Fibroblast of lung (primary cell): ENCODE measurements around the gene TMA7B.
"Not testable (repeated sequence)": the region's sequence is repeated elsewhere in the genome, so short reads cannot be mapped to it uniquely, and the experiment has no call there.

Source experiments
- EZH2 ChIP-seq: IDR thresholded peaks from 2 replicates; pipeline ENCODE4 v1.5.1; 2012; ENCODE audit warnings: low read length, control low read depth, mild to moderate bottlenecking; ENCODE audit errors: missing control alignments
- TF ChIP-seq, protein P1 (sequence below), 2 donors: IDR thresholded peaks in 1 of 2; conservative IDR thresholded peaks in 1 of 2; 1 replicate in 1 of 2; 2 replicates in 1 of 2; pipeline ENCODE4 v1.5.1; 2011 to 2012; ENCODE audit warnings: low read length in 2 of 2, control low read depth in 1 of 2, inconsistent platforms in 1 of 2, low read depth in 1 of 2, mild to moderate bottlenecking in 1 of 2

DNA sequence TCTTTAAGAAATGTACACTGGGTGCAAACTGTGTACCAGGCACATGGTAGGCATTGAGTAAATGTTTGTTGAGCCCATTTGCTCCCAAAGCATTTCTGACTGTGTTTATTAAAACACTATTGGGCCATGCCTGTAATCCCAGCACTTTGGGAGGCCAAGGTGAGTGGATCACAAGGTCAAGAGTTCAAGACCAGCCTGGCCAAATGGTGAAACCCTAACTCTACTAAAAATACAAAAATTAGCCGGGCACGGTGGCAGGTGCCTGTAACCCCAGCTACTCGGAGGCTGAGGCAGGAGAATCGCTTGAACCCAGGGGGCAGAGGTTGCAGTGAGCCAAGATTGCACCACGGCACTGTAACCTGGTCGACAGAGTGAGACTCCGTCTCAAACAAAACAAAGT lies 32.7 kb downstream of the TMA7B start:
- TF ChIP-seq, protein P1, sequence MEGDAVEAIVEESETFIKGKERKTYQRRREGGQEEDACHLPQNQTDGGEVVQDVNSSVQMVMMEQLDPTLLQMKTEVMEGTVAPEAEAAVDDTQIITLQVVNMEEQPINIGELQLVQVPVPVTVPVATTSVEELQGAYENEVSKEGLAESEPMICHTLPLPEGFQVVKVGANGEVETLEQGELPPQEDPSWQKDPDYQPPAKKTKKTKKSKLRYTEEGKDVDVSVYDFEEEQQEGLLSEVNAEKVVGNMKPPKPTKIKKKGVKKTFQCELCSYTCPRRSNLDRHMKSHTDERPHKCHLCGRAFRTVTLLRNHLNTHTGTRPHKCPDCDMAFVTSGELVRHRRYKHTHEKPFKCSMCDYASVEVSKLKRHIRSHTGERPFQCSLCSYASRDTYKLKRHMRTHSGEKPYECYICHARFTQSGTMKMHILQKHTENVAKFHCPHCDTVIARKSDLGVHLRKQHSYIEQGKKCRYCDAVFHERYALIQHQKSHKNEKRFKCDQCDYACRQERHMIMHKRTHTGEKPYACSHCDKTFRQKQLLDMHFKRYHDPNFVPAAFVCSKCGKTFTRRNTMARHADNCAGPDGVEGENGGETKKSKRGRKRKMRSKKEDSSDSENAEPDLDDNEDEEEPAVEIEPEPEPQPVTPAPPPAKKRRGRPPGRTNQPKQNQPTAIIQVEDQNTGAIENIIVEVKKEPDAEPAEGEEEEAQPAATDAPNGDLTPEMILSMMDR (conservative IDR thresholded peaks at IDR 0.05 in 1 of 2, IDR thresholded peaks at IDR 0.05 in 1 of 2; ENCODE audit: low read depth in 1 of 2, low read length in 2 of 2) = not testable (repeated sequence)
- TF ChIP-seq EZH2 = not testable (repeated sequence)
